Thymus (tissue), 11 donors: ENCODE data around the gene CCDC86. TPM values are rescaled to one million over a fixed set of nuclear protein-coding genes. Genes with fewer than 3 reads are reported as not detected.

ENCODE experiments used
- DNase-seq, 9 donors: peaks; one replicate each; pipeline ENCODE4 v3.0.0-alpha.2; 2013; ENCODE audit warnings: low spot score in 9 of 9, low read depth in 6 of 9, missing footprints in 1 of 9
- H3K27ac ChIP-seq, 2 donors: one replicate each; pipeline ENCODE4 v1.5.1; 2013; ENCODE audit warnings: control low read depth in 1 of 2, low read depth in 1 of 2, low read length in 1 of 2, mild to moderate bottlenecking in 1 of 2, moderate library complexity in 1 of 2
- H3K27me3 ChIP-seq, 2 donors: one replicate each; pipeline ENCODE4 v1.5.1; 2013; ENCODE audit warnings: low read length in 1 of 2; ENCODE audit not compliant: control insufficient read depth in 2 of 2, insufficient read depth in 1 of 2
- H3K36me3 ChIP-seq, 2 donors: one replicate each; pipeline ENCODE4 v1.5.1; 2013; ENCODE audit warnings: low read length in 1 of 2, mild to moderate bottlenecking in 1 of 2, moderate library complexity in 1 of 2; ENCODE audit not compliant: control insufficient read depth in 2 of 2, insufficient read depth in 2 of 2
- H3K4me1 ChIP-seq, 2 donors: one replicate each; pipeline ENCODE4 v1.5.1; 2013; ENCODE audit warnings: low read length in 2 of 2; ENCODE audit not compliant: control insufficient read depth in 2 of 2, insufficient read depth in 2 of 2
- H3K4me3 ChIP-seq, 2 donors: one replicate each; pipeline ENCODE4 v1.5.1; 2013; ENCODE audit warnings: low read length in 2 of 2, control low read depth in 1 of 2, mild to moderate bottlenecking in 1 of 2
- H3K9me3 ChIP-seq, 2 donors: one replicate each; pipeline ENCODE4 v1.5.1; 2013; ENCODE audit warnings: low read length in 1 of 2, mild to moderate bottlenecking in 1 of 2; ENCODE audit not compliant: control insufficient read depth in 2 of 2, insufficient read depth in 1 of 2
- WGBS: extraction: QIAGEN DNeasy Blood & Tissue Kit; methylation state at CpG from one replicate; pipeline ENCODE4 v1.1.7; 2013; 5-methylcytosine and 5-hydroxymethylcytosine counted together
- polyA plus RNA-seq: library from polyadenylated mRNA; stranded (reverse); fragments of 200-250 nt; gene quantifications from one replicate; pipeline ENCODE4 v1.2.3, GENCODE V29; 2013
- total RNA-seq: library from RNA; stranded (reverse); fragments of 120-200 nt; gene quantifications from one replicate; pipeline ENCODE4 v1.2.4, GENCODE V29; 2013
- donor health status: healthy.

Gene CCDC86
- total and polyA plus RNA-seq, 2 donors, result 9.2 to 11.0 TPM

- peaks cover 0 to 2% of the 10 kb centered on the region in 2 donors for H3K27me3 ChIP-seq
- H3K36me3 ChIP-seq, result peaks cover 22 to 25% of the 10 kb centered on the region in 2 donors
- peak within 1 kb of the TSS; percentile 6 to 67 for H3K27ac ChIP-seq
- 49% methylated on average over 14 of the region's 14 CpGs for WGBS
- DNase-seq, result peak in 3 of 9 donors; percentile 44 to 74 (median 54)
- peaks cover 52 to 80% of the 10 kb centered on the region in 2 donors for H3K4me1 ChIP-seq
- H3K4me3 ChIP-seq, result peak within 1 kb of the TSS; percentile 31 to 52
- no peaks in the 10 kb centered on the region for H3K9me3 ChIP-seq
Measured at GRCh38 chr11:60855726-60856633, 14.1 kb downstream of the CCDC86 start, which contains the start of gene PTGDR2. Gene PTGDR2 (minus strand): TSS chr11:60855950. CDS start chr11:60853722, 2,228 bp downstream.

- WGBS, result 58% methylated on average over 5 of the region's 5 CpGs
- Histone ChIP-seq H3K4me3 (no peak overlapping the region), H3K36me3 (peaks cover 9 to 10% of the 10 kb centered on the region in 2 donors), H3K9me3 (no peaks in the 10 kb centered on the region), H3K27me3 (peaks cover 0 to 2% of the 10 kb centered on the region in 2 donors), H3K27ac (no peak overlapping the region), H3K4me1 (peaks cover 54 to 84% of the 10 kb centered on the region in 2 donors)
- no peak for DNase-seq
Measured at GRCh38 chr11:60857378-60858232, 15.7 kb downstream of the CCDC86 start.

- Histone ChIP-seq H3K27ac (peak overlapping the region in 1 of 2 donors; percentile 2), H3K9me3 (no peaks in the 10 kb centered on the region), H3K36me3 (peaks cover 3 to 6% of the 10 kb centered on the region in 2 donors), H3K4me3 (no peak overlapping the region), H3K4me1 (peaks cover 54 to 81% of the 10 kb centered on the region in 2 donors), H3K27me3 (peaks cover 0 to 2% of the 10 kb centered on the region in 2 donors)
- DNase-seq, result no peak
- 87% methylated on average over 8 of the region's 8 CpGs for WGBS
Measured at GRCh38 chr11:60858236-60858635, 16.3 kb downstream of the CCDC86 start.

DNA sequence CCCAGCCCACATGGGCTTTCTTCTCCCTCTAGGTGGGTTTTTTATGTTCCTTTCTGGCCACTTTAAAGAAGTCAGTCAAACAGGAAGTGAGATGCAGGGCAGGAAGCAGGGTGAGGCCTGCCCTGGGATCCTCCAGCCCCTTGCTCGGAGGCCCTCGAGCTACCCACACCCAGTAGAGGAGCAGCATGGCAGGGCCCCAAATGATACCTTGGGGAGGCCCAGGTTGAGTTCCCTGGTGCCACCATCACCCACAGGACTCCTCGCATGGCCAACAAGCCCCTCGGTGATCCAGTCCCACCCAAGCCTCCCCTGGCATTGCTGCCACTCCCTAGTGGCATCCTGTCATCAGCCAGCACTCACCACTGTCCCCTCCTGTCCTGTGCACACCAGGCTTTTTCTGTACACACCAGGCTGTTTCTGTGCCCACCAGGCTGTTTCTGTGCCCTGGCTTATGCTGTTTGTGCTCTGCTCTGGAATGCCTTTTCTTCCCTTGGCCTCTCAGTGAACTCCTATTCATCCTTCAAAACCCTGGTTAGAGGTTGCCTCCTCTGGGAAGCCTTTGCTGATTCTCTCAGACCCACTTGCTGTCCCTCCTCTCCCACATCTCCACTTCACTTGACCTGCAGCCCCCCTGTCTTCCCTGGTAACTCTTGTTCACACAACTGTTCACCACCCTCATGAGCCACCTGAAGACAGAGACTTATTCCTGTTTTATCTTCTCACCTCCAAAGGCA is 17.0 kb downstream of the CCDC86 start:
- peak in 1 of 9 donors; percentile 63 for DNase-seq
- Histone ChIP-seq H3K4me1 (peaks cover 50 to 74% of the 10 kb centered on the region in 2 donors), H3K4me3 (no peak overlapping the region), H3K27me3 (peaks cover 0 to 2% of the 10 kb centered on the region in 2 donors), H3K9me3 (no peaks in the 10 kb centered on the region), H3K36me3 (no peaks in the 10 kb centered on the region), H3K27ac (peak overlapping the region; percentile 31 to 39)
- 53% methylated on average over 4 of the region's 4 CpGs for WGBS

- peak in 1 of 9 donors; percentile 59 for DNase-seq
- 85% methylated on average over 15 of the region's 15 CpGs for WGBS
- Histone ChIP-seq H3K27me3 (peaks cover 0 to 2% of the 10 kb centered on the region in 2 donors), H3K4me1 (peaks cover 42 to 74% of the 10 kb centered on the region in 2 donors), H3K4me3 (no peak overlapping the region), H3K9me3 (no peaks in the 10 kb centered on the region), H3K36me3 (no peaks in the 10 kb centered on the region), H3K27ac (peak overlapping the region in 1 of 2 donors; percentile 84)
Measured at GRCh38 chr11:60859616-60860250, 17.8 kb downstream of the CCDC86 start.

DNA sequence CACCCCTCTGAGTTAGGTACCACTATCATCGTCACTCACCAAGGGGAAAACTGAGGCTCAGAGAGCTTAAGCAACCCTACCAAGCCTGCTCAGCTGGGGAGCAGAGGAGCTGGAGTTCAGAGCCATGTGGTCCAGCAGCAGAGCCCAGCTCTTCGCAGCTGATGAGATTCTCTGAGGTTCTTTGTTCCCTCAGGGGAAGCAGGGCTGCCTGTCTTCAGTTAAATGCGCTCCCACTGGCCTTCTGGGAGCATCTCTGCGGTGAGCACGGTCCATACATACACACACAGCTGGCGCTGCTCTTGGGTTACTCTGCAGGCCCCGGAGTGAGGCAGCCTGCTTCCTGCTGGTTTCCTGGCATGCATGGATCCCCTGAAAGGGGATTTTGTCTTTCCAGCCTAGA is 19.0 kb downstream of the CCDC86 start:
- Histone ChIP-seq H3K9me3 (no peaks in the 10 kb centered on the region), H3K4me1 (peaks cover 40 to 69% of the 10 kb centered on the region in 2 donors), H3K36me3 (no peaks in the 10 kb centered on the region), H3K4me3 (no peak overlapping the region), H3K27me3 (no peaks in the 10 kb centered on the region), H3K27ac (peak overlapping the region in 1 of 2 donors; percentile 27)
- DNase-seq, result peak in 1 of 9 donors; percentile 65
- 25% methylated on average over 7 of the region's 7 CpGs for WGBS

DNA sequence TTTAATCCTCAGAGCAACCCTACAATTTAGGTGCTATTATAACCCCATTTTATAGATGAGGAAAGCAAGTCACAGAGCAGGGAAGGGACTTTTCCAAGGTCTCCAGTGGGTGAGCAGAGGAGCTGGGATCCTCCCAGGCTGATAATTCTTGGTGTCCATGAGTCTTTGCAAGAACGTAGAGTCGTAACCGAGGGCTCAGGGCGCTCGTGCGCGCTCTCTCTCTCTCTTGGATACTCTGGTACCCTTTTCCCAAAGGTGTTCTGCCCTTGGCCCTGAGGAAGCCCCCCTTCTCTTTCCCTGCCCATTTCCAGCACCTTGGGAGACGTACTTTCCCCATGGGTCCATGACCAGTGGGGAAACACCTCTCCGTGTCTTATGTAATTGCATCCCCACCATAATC is 20.3 kb downstream of the CCDC86 start:
- H3K4me1 ChIP-seq, result peaks cover 41 to 66% of the 10 kb centered on the region in 2 donors

More for the DNA sequence above, 20.3 kb downstream of the CCDC86 start:
- H3K4me3 ChIP-seq, result no peak overlapping the region
- no peaks in the 10 kb centered on the region for H3K27me3 ChIP-seq
- WGBS, result 99% methylated on average over 9 of the region's 9 CpGs
- DNase-seq, result no peak
- H3K27ac ChIP-seq, result no peak overlapping the region
- H3K36me3 ChIP-seq, result no peaks in the 10 kb centered on the region
- H3K9me3 ChIP-seq, result no peaks in the 10 kb centered on the region
